IPS-18a (cell line): ENCODE data around the gene RABGGTA.

ENCODE experiments used
- H3K27ac ChIP-seq: one replicate; pipeline ENCODE4 v1.5.1; 2013; ENCODE audit warnings: low read length
- H3K27me3 ChIP-seq: one replicate; pipeline ENCODE4 v1.6.1; 2013; ENCODE audit warnings: mild to moderate bottlenecking, low read length; ENCODE audit not compliant: control insufficient read depth, insufficient read depth
- H3K36me3 ChIP-seq: one replicate; pipeline ENCODE4 v1.6.1; 2013; ENCODE audit warnings: low read depth, low read length; ENCODE audit not compliant: control insufficient read depth
- H3K4me1 ChIP-seq: one replicate; pipeline ENCODE4 v1.6.1; 2013; ENCODE audit warnings: low read depth, low read length; ENCODE audit not compliant: control insufficient read depth
- H3K4me3 ChIP-seq: one replicate; pipeline ENCODE4 v1.5.1; 2013; ENCODE audit warnings: low read length
- H3K9ac ChIP-seq: one replicate; pipeline ENCODE4 v1.6.1; 2013; ENCODE audit warnings: mild to moderate bottlenecking, low read length, moderate library complexity
- H3K9me3 ChIP-seq: one replicate; pipeline ENCODE4 v1.6.1; 2013; ENCODE audit warnings: low read depth, low read length; ENCODE audit not compliant: control insufficient read depth

RABGGTA gene

GRCh38 chr14:24271134-24271833, at the start of gene RABGGTA:
RABGGTA (minus strand) TSS chr14:24271597; CDS start chr14:24271115, 482 bp downstream.
- H3K36me3 ChIP-seq, result peaks cover 9% of the 10 kb centered on the region
- H3K27ac ChIP-seq, result peak within 1 kb of the TSS; percentile 89
- no peaks in the 10 kb centered on the region for H3K27me3 ChIP-seq
- H3K9me3 ChIP-seq, result no peaks in the 10 kb centered on the region
- peak within 1 kb of the TSS; percentile 95 for H3K4me3 ChIP-seq
- no peaks in the 10 kb centered on the region for H3K4me1 ChIP-seq
- peak within 1 kb of the TSS; percentile 95 for H3K9ac ChIP-seq

GRCh38 chr14:24317141-24317928, 45.9 kb upstream of the RABGGTA start:
- H3K9ac ChIP-seq, result no peak overlapping the region
- H3K36me3 ChIP-seq, result no peaks in the 10 kb centered on the region
- peaks cover 35% of the 10 kb centered on the region for H3K27me3 ChIP-seq
- H3K27ac ChIP-seq, result no peak overlapping the region
- no peaks in the 10 kb centered on the region for H3K4me1 ChIP-seq
- H3K4me3 ChIP-seq, result no peak overlapping the region
- H3K9me3 ChIP-seq, result no peaks in the 10 kb centered on the region

GRCh38 chr14:24316597-24316950, 45.2 kb upstream of the RABGGTA start:
- no peak overlapping the region for H3K4me3 ChIP-seq
- H3K9ac ChIP-seq, result no peak overlapping the region
- H3K27ac ChIP-seq, result no peak overlapping the region
- no peaks in the 10 kb centered on the region for H3K4me1 ChIP-seq
- H3K36me3 ChIP-seq, result peaks cover 3% of the 10 kb centered on the region
- H3K9me3 ChIP-seq, result no peaks in the 10 kb centered on the region
- peaks cover 35% of the 10 kb centered on the region for H3K27me3 ChIP-seq

- Histone ChIP-seq H3K27me3 (peaks cover 35% of the 10 kb centered on the region), H3K4me3 (no peak overlapping the region), H3K9me3 (no peaks in the 10 kb centered on the region), H3K27ac (no peak overlapping the region), H3K36me3 (peaks cover 3% of the 10 kb centered on the region), H3K9ac (no peak overlapping the region), H3K4me1 (no peaks in the 10 kb centered on the region)
Measured at GRCh38 chr14:24315807-24316596, 44.6 kb upstream of the RABGGTA start.

- no peak overlapping the region for H3K27ac ChIP-seq
- H3K36me3 ChIP-seq, result peaks cover 3% of the 10 kb centered on the region
- no peaks in the 10 kb centered on the region for H3K4me1 ChIP-seq
- H3K9ac ChIP-seq, result no peak overlapping the region
- no peak overlapping the region for H3K4me3 ChIP-seq
- no peaks in the 10 kb centered on the region for H3K9me3 ChIP-seq
- H3K27me3 ChIP-seq, result peaks cover 34% of the 10 kb centered on the region
Measured at GRCh38 chr14:24315243-24315806, 43.9 kb upstream of the RABGGTA start.

GRCh38 chr14:24314377-24315193, 43.2 kb upstream of the RABGGTA start:
- H3K27ac ChIP-seq, result no peak overlapping the region
- H3K36me3 ChIP-seq, result peaks cover 3% of the 10 kb centered on the region
- H3K9ac ChIP-seq, result no peak overlapping the region
- no peak overlapping the region for H3K4me3 ChIP-seq
- peaks cover 26% of the 10 kb centered on the region for H3K27me3 ChIP-seq
- no peaks in the 10 kb centered on the region for H3K9me3 ChIP-seq
- H3K4me1 ChIP-seq, result no peaks in the 10 kb centered on the region

- no peak overlapping the region for H3K4me3 ChIP-seq
- H3K9ac ChIP-seq, result no peak overlapping the region
- no peak overlapping the region for H3K27ac ChIP-seq
- H3K9me3 ChIP-seq, result no peaks in the 10 kb centered on the region
- peaks cover 20% of the 10 kb centered on the region for H3K27me3 ChIP-seq
- H3K4me1 ChIP-seq, result no peaks in the 10 kb centered on the region
- H3K36me3 ChIP-seq, result peaks cover 3% of the 10 kb centered on the region
Measured at GRCh38 chr14:24313913-24314312, 42.5 kb upstream of the RABGGTA start.

GRCh38 chr14:24312736-24313507, 41.5 kb upstream of the RABGGTA start:
- H3K9ac ChIP-seq, result no peak overlapping the region
- H3K9me3 ChIP-seq, result no peaks in the 10 kb centered on the region
- peaks cover 12% of the 10 kb centered on the region for H3K27me3 ChIP-seq
- peaks cover 3% of the 10 kb centered on the region for H3K36me3 ChIP-seq
- H3K27ac ChIP-seq, result no peak overlapping the region
- H3K4me1 ChIP-seq, result no peaks in the 10 kb centered on the region
- H3K4me3 ChIP-seq, result no peak overlapping the region

GRCh38 chr14:24311837-24312615, 40.6 kb upstream of the RABGGTA start:
- Histone ChIP-seq H3K4me1 (no peaks in the 10 kb centered on the region), H3K9ac (no peak overlapping the region), H3K36me3 (peaks cover 4% of the 10 kb centered on the region), H3K4me3 (no peak overlapping the region), H3K27ac (no peak overlapping the region), H3K9me3 (no peaks in the 10 kb centered on the region), H3K27me3 (peaks cover 3% of the 10 kb centered on the region)
